Measurements from ENCODE around the gene ENTPD7.

Gene ENTPD7

DNA sequence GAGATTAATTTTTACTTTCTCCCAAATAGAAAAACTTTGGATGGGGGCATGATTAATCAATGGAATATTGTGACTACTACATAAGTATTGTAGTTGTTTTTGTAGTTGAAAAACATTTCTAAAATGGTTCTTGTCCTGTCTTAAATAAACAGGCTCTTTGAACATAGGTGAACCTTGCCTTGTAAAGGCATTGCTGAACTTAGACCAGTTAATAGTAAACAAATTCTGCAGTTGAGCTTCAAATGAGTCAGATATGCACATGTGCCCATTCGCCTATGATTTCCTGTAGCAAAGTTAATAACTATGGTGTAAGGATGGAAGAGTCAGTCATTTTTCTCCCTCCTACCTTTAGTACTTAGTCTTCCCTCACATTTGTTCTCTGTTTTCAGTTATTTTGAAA lies 95.4 kb downstream of the ENTPD7 start:
- no peak for DNase-seq
